Non-pigmented ciliary epithelial cell (primary cell): Measurements from ENCODE around the gene AGAP1.

ENCODE experiments used
- DNase-seq: peaks from one replicate; pipeline ENCODE4 v3.0.0-alpha.2; 2010; ENCODE audit warnings: low read depth

AGAP1 gene

DNA sequence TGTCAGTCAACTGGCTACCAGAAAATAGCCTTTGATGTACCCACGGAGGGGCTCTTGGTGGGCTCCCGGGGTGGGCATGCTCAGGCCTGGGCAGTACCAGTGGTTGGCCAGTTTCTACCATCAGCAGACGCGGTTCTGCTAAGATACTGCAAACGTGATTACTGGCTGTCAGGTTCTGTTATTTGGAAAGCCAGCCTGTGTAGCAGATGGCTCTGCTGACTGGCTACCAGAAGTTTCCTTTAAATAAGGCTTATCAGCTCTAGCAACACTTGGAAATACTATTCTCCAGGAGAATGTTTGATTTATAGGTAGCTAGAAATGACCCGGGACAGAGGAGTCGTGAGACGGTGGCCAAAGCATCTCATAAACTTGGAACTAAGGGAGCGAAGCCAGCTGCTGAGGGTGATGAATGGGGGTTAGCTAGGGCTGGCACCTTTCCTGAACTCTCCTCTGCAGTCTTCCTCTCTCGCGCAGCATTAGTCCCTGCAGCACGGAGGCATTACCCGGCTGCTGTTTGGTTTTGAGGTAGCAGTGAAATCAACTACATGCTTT, 171.9 kb downstream of the AGAP1 start:
- no peak for DNase-seq

- peak; percentile 72 for DNase-seq
These were observed 172.5 kb downstream of the AGAP1 start for GRCh38 chr2:235666213-235666781.

GRCh38 chr2:235668782-235669181, 174.9 kb downstream of the AGAP1 start:
- no peak for DNase-seq

DNA sequence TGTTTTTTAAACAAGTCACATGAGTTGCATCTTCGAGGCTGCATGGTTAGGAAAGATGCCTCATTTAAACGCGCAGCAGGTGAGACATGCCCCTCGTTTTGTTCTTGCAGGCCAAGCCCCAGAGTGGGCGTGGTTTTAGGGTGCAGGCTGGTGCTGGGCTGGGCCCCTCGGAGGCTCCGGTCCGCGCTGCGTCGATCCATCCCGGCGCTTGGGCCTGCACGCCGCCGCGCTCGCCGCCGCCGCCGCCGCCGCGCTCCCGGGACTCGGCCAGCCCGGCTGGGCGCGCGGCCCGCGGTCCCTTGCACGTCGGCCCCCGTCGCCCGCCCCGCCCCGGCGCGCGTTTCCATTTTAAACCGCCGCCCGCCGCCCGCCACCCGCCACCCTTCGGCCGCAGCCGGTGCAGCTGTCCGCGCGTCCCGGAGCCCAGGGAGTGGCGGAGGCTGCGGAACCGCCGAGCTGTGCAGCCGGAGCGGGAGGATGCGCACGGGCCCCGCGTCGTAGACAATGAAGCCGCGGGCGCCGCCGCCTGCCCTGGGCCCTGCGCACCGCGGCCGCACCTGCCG, 175.5 kb downstream of the AGAP1 start:
- peak; percentile 11 for DNase-seq

DNA sequence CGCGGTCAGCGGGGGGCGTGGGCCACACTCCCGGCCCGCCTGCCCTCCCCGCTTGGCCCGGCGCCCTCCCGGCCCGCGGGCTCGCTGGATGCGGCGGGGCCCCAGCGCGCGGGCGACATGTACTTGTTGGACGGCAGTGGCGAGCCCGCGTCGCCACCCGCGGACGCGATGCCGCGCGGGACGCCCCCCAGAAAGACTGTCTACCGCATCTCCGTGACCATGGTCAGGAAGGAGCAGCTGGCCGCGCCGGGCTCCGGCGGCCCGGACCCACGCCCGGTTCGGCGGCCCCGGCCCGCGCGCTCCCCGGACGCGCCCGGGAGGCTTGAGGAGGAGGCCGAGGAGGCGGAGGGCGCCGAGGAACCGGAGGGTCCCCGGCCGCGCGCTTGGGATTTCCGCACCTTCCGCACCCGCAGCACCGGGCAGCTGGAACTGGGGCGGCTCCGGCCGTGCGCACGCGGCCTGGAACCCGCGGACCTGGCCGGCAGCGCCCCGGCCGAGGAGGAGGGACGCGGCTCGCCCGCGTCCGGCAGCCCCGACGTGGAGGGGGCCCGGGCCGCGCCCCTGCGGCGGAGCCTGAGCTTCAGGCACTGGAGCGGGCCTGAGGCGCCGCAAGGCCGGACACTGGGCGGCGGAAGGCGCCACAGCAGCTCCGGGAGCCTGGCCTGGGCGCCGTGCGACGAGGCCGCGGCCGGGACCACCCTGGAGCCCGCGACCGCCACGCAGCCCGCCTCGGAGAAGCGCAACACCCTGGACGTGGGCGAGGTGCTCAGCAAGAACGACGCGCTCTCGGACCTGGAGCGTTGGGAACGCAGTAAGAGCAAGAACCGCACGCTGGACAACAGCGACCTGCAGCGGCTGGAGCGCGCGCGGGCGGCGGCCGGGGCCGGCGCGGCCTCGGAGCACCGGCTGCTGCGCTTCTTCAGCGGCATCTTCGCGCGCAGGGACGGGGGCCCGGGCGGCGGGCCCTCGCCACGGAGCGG, 176.4 kb downstream of the AGAP1 start:
- peak; percentile 32 for DNase-seq

- DNase-seq = no peak
These were observed 177.3 kb downstream of the AGAP1 start for GRCh38 chr2:235670974-235671787.

DNA sequence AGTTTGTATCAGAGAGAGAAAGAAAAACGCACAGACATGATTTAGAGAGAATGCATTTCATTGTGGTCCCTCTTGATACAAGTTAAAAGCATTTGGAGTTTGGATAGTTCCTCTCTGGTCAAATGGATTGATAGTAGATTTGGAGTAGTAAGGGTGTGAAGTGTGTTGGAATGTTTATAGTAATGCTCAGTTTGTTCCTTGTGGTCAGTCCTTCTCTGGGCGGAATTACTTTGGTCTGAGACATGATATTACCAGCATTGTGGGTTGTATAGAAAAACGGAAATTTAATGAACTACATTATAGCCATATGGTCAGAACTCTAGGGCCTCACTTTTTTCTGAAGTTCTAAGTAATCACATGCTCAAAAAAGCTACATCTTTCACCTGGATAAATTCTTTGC, 178.9 kb downstream of the AGAP1 start:
- no peak for DNase-seq

DNA sequence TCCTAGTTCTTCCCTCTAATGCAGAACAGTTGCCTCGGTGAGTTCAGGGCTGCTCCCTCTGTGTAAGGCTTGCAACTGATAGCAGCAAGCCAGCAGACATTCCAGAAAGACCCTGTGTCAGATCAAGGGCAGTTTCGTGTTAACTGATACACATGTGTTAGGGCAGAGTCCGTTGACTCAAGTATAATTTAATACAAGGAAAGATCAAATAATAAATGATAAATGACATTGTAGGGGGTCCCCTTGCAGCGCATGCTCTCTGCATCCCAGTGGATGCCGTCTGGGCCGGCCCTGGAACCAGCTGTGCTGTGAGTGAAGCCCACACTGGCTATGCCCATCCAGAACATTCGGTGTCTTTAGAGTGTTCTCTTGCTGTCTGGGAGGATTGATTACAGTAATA, 180.3 kb downstream of the AGAP1 start:
- DNase-seq = no peak

GRCh38 chr2:235674812-235675211, 181.0 kb downstream of the AGAP1 start:
- no peak for DNase-seq

- peak; percentile 20 for DNase-seq
These were observed 182.1 kb downstream of the AGAP1 start for GRCh38 chr2:235675678-235676535.

- DNase-seq = no peak
These were observed 182.6 kb downstream of the AGAP1 start for GRCh38 chr2:235676536-235676799.

DNA sequence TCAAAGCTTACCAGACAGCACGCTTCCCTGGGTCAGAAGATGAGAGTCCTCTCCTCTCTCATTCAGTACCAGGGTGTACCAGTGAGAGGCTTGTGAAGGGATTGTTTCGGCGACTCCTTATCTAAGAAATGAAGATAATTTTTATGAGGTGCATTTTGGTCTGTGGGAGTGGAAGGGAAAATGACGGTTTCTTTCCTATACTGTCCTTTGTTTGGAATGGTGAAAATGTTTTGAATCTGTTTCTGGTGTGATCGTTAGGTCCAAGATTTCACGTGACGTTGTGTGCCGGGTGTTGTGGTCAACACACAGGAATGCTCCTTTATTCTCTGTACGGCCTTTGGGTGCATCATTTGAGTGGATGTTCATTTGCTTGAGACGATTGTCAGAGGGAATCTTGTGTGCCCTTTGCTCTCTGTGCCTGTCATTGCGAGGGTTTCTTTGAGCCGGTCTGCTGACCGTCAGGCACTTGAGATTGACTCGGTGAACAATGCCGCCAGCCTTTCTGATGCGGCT, 183.5 kb downstream of the AGAP1 start:
- DNase-seq = no peak

GRCh38 chr2:235677937-235678336, 184.1 kb downstream of the AGAP1 start:
- no peak for DNase-seq

GRCh38 chr2:235678712-235679111, 184.9 kb downstream of the AGAP1 start:
- no peak for DNase-seq

- no peak for DNase-seq
These were observed 185.6 kb downstream of the AGAP1 start for GRCh38 chr2:235679471-235679870.

DNA sequence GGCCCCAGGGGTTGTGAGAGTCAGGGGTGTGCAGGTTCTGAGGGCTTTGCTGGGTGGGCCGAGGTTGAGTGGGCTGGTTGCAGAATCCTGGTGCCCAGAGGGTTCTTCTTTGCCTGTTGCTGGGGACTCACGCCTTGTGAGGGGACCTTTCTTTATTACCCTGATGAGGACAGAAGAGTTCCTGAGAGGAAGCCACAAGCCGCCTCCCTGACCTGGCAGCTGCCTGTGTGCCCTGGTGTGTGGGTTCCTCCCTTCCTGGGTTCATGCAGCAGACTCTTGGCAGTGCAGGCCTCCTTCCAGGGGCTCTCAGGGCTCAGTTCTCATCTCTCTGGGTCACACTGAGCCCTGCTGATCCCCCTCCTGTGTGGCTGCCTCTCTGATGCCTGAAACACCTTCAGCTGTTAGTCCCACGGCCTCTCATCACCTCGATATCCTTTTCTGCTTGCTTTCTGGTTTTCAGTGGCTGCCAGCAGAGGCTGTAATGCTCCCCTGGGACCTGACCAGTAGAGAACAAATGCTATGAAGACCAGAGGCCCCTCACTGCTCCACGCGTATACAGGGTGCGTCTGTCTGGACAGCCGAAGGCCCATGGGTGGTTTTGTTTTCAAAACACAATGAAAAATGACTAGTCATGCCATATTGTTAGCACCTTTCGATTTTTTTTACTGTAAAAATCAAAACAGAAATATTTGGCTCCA, 191.3 kb downstream of the AGAP1 start:
- DNase-seq = no peak

DNA sequence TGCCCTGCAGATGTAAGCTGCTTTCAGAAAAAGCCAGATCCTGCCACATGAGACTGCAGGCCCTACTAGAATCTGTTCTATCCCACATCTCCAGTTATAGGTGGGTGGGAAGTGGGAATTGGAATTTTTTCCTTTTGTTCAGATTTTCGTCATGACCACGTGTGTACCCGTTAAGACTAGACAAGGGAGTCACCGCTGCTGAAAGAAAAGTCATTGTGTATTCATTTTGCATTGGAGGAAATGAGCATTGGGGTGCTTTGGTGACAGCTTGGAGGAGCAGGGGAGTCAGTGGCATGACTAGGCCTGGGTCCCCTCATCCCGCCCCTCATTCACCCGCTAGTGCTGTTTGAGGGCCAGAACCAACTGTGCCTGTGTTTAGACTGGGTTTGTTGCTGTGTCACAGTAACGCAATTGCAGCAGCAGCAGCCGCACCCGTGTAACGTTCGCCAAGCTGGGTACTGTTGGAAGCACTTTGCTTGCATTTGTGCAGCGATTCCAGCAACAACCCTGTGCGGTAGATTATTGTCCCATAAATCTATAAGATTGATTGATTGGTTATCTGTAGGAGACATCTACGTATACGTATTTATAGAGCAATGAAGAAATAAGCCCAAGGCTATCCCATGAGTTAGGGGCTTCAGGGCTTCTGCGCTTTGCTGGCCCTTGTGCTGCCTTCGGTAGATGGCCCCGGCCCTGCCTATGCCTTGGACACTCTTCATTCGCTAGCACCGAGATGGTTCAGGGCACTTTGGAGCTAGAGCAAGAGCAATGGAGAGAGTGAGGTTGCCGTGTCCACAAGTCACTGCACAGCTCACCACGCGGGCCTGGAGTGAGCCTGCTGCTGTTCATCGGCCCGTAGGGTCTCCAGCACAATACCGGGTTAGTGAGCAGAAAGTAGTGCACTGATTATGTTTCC, 194.9 kb downstream of the AGAP1 start:
- DNase-seq = no peak

DNA sequence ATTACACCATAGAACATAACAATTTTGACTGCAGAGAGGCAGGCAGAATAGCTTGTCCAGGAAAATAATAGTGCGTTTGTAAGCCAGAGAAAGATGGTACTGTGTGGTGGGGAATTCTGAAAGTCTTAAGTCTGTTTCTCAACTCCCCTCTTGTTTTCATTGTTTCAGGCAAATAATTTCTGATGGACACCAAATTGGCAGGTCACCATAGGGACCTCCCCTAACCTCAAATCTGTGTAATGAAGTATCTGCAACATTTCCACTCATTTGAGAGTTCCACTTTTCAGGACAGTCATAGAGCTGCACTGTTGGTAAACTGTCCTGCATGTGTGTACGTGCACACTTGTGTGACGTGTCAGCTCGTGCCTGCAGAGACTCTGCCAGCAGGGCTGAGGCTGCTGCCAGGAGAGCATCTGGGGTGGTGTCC, 195.6 kb downstream of the AGAP1 start:
- no peak for DNase-seq

- DNase-seq = no peak
These were observed 196.4 kb downstream of the AGAP1 start for GRCh38 chr2:235690082-235690808.
